ENCODE results near the gene NSUN6. TPM values are rescaled to one million over a fixed set of nuclear protein-coding genes. Genes with fewer than 3 reads are reported as not detected.
"Not testable (repeated sequence)": the region's sequence is repeated elsewhere in the genome, so short reads cannot be mapped to it uniquely, and the experiment has no call there.

The NSUN6 gene
- total RNA-seq, 1 donor from 2014 or later = 10.8 TPM

GRCh38 chr10:18576586-18576985 lies 74.8 kb downstream of the NSUN6 start:
- Histone ChIP-seq H3K4me3 (ENCODE audit: low read depth, low read length) (no peak overlapping the region), H3K27me3 (ENCODE audit: control insufficient read depth, insufficient read depth, low read length) (no peaks in the 10 kb centered on the region), H3K36me3 (ENCODE audit: control insufficient read depth, insufficient read depth, low read length) (no peaks in the 10 kb centered on the region)
- TF ChIP-seq, protein P1, sequence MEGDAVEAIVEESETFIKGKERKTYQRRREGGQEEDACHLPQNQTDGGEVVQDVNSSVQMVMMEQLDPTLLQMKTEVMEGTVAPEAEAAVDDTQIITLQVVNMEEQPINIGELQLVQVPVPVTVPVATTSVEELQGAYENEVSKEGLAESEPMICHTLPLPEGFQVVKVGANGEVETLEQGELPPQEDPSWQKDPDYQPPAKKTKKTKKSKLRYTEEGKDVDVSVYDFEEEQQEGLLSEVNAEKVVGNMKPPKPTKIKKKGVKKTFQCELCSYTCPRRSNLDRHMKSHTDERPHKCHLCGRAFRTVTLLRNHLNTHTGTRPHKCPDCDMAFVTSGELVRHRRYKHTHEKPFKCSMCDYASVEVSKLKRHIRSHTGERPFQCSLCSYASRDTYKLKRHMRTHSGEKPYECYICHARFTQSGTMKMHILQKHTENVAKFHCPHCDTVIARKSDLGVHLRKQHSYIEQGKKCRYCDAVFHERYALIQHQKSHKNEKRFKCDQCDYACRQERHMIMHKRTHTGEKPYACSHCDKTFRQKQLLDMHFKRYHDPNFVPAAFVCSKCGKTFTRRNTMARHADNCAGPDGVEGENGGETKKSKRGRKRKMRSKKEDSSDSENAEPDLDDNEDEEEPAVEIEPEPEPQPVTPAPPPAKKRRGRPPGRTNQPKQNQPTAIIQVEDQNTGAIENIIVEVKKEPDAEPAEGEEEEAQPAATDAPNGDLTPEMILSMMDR (IDR thresholded peaks at IDR 0.05; ENCODE audit: insufficient read depth, low read length, severe bottlenecking) = no peak
- FAIRE-seq (no peak), DNase-seq (ENCODE audit: low read depth) (no peak)

- Histone ChIP-seq H3K4me3 (ENCODE audit: low read depth, low read length) (no peak overlapping the region), H3K36me3 (ENCODE audit: control insufficient read depth, insufficient read depth, low read length) (no peaks in the 10 kb centered on the region), H3K27me3 (ENCODE audit: control insufficient read depth, insufficient read depth, low read length) (no peaks in the 10 kb centered on the region)
- FAIRE-seq (no peak), DNase-seq (ENCODE audit: low read depth) (no peak)
- TF ChIP-seq, protein P1 (IDR thresholded peaks at IDR 0.05; ENCODE audit: insufficient read depth, low read length, severe bottlenecking) = no peak
Measured at GRCh38 chr10:18572959-18573561, 78.3 kb downstream of the NSUN6 start.

DNA sequence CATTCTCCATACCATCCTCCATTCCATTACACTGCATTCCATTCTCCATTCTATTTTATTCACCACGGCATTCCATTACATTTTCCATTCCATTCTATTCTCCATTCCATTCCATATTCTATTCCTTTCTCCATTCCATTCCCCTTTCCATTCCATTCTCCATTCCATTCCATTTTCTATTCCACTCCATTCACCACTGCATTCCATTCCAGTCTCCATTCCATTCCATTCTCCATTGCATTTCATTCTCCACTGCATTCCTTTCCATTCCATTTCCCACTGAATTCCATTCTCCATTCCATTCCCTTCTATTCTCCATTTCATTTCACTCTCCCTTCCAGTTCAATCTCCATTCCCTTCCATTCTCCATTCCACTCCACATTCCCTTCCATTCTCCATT lies 79.6 kb downstream of the NSUN6 start:
- DNase-seq (ENCODE audit: low read depth) (no peak), FAIRE-seq (no peak)
- no peaks in the 10 kb centered on the region for H3K27me3 ChIP-seq (ENCODE audit: control insufficient read depth, insufficient read depth, low read length)

GRCh38 chr10:18571076-18571475 lies 80.3 kb downstream of the NSUN6 start:
- no peak for DNase-seq (ENCODE audit: low read depth)
- Histone ChIP-seq H3K36me3 (ENCODE audit: control insufficient read depth, insufficient read depth, low read length) (no peaks in the 10 kb centered on the region), H3K27me3 (ENCODE audit: control insufficient read depth, insufficient read depth, low read length) (no peaks in the 10 kb centered on the region), H3K4me3 (ENCODE audit: low read depth, low read length) (no peak overlapping the region)
- TF ChIP-seq, protein P1 (IDR thresholded peaks at IDR 0.05; ENCODE audit: insufficient read depth, low read length, severe bottlenecking) = no peak
- FAIRE-seq = no peak

More for the DNA sequence above, 79.6 kb downstream of the NSUN6 start:
- TF ChIP-seq, protein P1 (IDR thresholded peaks at IDR 0.05; ENCODE audit: insufficient read depth, low read length, severe bottlenecking) = no peak
- Histone ChIP-seq H3K36me3 (ENCODE audit: control insufficient read depth, insufficient read depth, low read length) (no peaks in the 10 kb centered on the region), H3K4me3 (ENCODE audit: low read depth, low read length) (no peak overlapping the region)

DNA sequence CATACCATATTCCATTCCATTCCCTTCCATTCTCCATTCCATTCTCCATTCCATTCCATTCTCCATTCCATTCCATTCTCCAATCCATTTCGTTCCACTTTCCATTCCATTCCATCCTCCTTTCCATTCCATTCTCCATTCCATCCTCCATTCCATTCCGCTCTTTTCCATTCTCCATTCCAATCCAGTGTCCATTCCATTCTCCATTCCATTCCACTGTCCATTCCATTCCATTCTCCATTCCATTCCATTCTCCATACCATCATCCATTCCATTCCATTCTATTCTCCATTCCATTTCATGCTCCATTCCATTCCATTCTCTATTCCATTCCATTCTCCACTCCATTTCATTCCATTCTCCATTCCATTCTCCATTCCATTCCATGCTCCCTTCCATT lies 81.0 kb downstream of the NSUN6 start:
- not testable (repeated sequence) for FAIRE-seq; DNase-seq (ENCODE audit: low read depth)

GRCh38 chr10:18567343-18567856 lies 84.0 kb downstream of the NSUN6 start:
- no peaks in the 10 kb centered on the region for H3K27me3 ChIP-seq (ENCODE audit: control insufficient read depth, insufficient read depth, low read length)
- DNase-seq (ENCODE audit: low read depth) (no peak), FAIRE-seq (no peak)
- H3K4me3 ChIP-seq (ENCODE audit: low read depth, low read length) = no peak overlapping the region
- H3K36me3 ChIP-seq (ENCODE audit: control insufficient read depth, insufficient read depth, low read length) = no peaks in the 10 kb centered on the region
- TF ChIP-seq, protein P1 (IDR thresholded peaks at IDR 0.05; ENCODE audit: insufficient read depth, low read length, severe bottlenecking) = no peak

More for the DNA sequence above, 81.0 kb downstream of the NSUN6 start:
- not testable (repeated sequence) for H3K4me3 ChIP-seq (ENCODE audit: low read depth, low read length); H3K27me3 ChIP-seq (ENCODE audit: control insufficient read depth, insufficient read depth, low read length); H3K36me3 ChIP-seq (ENCODE audit: control insufficient read depth, insufficient read depth, low read length)
